C4-2B (cell line): ENCODE data around the gene SLC4A1AP.

Experiments used
- CTCF ChIP-seq: fragments of 450-650 bp; conservative IDR thresholded peaks from 2 replicates; pipeline ENCODE4 v1.5.1; 2017; ENCODE audit warnings: mild to moderate bottlenecking
- ZFX ChIP-seq: fragments of 450-650 bp; IDR thresholded peaks from 2 replicates; pipeline ENCODE4 v1.6.1; 2017

DNA sequence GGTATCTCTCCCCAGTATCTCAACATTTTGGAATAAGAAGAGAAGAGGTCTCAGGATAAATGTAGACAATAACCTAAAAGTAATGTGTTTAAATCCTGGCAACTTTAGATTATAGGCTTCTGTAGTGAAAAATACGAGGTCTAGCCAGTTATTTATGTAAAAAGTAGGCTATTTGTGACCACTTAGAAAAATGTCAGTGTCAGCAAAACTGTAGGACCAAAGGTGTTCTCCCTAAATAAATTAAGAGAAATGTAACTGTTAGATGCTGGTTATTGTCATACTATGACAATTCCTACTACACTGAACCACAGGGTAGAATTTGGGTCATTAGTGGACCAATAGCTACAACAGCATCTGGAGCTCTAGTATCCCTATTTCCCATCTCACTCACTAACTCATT lies 2.3 kb upstream of the SLC4A1AP start:
- TF ChIP-seq CTCF (no peak), ZFX (no peak)
